HG02884 (cell line): ENCODE measurements around the gene PTPN21.
A peak's percentile ranks its signal among the peaks of the same experiment; 100 is the strongest.

ENCODE experiments used
- ATAC-seq: cut with Tn5 transposase; IDR thresholded peaks from one replicate; pipeline ENCODE4 v1.9.1; 2021; ENCODE audit warnings: mild to moderate bottlenecking, moderate library complexity; ENCODE audit not compliant: unreplicated experiment

PTPN21 gene

GRCh38 chr14:88507208-88507607 is 47.6 kb downstream of the PTPN21 start:
- ATAC-seq: no peak

- no peak for ATAC-seq
Observed at GRCh38 chr14:88505621-88506020, 49.2 kb downstream of the PTPN21 start.

GRCh38 chr14:88504602-88505001 is 50.2 kb downstream of the PTPN21 start:
- ATAC-seq: no peak

GRCh38 chr14:88503754-88504406 is 50.9 kb downstream of the PTPN21 start:
- ATAC-seq: no peak

DNA sequence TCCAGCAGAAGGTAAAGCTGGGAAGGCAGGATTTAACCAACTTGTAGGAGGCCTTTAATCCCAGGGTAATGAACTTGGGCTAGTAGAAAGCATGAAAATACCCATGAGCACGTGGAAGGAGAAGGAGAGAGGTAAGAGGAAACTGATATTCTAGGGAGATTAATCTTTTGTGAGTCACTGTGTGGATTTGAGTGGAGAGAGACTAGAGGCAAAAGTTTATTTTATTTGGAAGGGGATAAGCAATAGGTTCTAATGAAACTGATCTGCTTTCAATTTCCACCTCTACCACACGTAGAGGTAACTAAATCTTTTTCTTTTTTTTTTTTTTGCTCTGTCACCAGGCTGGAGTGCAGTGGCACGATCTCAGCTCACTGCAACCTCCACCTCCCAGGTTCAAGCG is 52.1 kb downstream of the PTPN21 start:
- ATAC-seq: no peak

- no peak for ATAC-seq
Observed at GRCh38 chr14:88500611-88501010, 54.2 kb downstream of the PTPN21 start.

DNA sequence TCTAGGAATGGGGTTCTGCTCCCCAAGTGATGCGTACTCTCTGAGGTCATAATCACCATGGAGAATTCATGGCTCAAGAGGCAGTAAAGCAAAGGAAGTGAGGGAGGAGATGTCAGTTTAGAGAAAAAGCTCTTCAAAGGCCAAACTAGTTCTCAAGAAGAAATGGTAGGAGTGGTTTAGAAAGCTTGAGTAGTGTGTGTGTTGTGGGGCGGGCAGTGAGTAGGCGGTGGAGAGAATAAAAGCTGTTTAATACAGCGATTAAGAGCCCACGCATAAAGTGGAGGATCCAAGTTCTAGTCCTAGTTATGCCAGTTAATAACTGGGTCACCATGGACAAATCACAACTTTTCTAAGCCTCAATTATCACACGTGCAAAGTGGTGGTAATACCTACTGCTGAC is 55.6 kb downstream of the PTPN21 start:
- ATAC-seq: no peak

GRCh38 chr14:88496414-88496813 is 58.4 kb downstream of the PTPN21 start:
- no peak for ATAC-seq

DNA sequence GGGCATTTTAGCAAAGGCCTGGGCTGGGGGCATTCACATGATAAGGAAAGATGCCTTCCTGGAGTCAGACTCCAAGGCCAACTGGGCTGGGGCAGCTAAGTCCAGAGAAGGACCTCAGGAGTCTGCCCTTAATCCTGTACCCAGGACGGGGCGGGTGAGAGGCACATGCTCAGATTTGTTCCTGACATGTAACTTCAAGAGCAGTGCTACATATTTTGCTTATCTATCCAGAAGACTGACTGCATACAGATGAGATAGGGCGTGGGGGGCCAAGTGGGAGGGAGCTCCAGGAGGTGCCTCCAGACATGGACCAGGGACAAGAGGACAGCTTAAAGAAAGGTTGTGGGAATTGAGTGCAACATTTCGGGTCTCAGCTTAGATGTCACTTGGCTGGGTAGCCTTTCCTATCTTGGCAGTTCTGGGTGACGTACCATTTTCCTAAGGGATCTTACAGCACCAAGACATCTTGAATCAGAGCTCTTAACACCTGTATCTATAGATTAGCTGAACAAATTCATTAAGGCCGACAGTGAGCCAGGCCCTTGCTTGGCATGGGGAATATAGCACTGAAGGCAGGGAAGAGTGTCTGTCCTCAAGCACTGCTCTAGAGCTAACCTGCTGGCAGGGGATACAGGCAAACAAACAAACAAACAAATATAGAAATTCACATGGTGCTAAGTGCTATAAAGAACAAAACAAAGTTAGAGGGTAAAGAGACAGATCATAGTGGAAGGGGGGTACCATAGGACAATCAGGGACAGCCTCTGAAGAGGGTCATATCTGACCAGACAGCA is 61.2 kb downstream of the PTPN21 start:
- ATAC-seq: no peak

GRCh38 chr14:88492272-88493089 is 62.3 kb downstream of the PTPN21 start:
- peak; percentile 92 for ATAC-seq

DNA sequence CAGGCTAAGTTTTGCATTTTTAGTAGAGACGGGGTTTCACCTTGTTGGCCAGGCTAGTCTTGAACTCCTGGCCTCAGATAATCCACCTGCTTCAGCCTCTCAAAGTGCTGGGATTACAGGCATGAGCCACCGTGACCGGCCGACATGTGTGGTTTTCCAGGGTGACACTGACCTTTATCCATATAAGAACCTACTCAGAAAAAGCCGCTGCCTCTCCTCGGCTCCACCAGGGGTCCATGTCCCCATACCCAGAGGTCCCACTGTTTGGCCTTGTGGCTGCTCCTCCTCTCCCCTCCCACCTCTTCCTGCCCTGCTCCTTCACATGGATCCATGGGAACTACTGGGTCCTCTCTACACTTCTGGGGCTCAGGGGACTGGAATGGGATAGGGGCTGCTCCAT is 64.6 kb downstream of the PTPN21 start:
- no peak for ATAC-seq

GRCh38 chr14:88488897-88489296 is 65.9 kb downstream of the PTPN21 start:
- no peak for ATAC-seq

GRCh38 chr14:88488081-88488480 is 66.7 kb downstream of the PTPN21 start:
- ATAC-seq: no peak

- ATAC-seq: no peak
Observed at GRCh38 chr14:88482524-88482923, 72.3 kb downstream of the PTPN21 start.

GRCh38 chr14:88481794-88482193 is 73.0 kb downstream of the PTPN21 start:
- no peak for ATAC-seq

DNA sequence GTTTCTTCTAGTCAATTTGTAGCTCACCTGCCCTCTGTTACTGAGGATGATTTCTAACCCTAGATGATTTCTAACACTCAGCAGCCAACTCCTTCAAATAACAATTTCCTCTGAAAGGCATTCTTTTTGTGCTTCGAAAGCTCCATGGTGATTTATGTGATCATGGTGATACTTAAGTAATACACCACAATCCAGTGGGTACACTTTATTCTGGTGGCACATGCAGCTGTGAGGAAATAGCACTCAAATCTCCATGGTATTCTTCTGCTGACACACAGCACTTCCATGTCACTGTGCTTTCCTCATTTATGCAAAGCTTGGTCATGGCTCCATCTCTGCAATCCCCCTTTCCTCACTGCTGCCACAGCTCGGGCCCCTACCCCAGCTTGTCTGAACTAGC is 73.7 kb downstream of the PTPN21 start:
- ATAC-seq: no peak

DNA sequence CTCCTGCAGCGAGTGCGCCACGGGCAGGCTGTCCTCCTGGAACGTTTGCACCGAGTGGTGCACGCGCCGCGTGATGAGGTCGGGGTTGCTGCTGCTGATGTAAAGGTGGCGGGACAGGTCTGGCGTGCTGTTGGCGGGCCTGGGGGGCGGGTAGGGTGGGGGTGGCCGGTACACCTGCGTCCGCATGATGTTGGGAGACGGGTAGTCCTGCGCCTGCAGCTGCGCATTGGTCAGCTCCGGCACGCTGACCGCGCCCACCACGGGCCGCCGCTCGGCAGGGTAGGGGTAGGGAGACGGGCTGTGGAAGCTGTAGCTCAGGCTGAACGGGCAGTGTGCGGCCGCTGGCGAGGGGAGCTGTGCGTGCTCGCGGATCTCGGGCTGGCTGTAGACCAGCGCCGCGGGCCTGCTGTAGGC is 75.2 kb downstream of the PTPN21 start:
- ATAC-seq: no peak

- no peak for ATAC-seq
Observed at GRCh38 chr14:88478931-88479330, 75.9 kb downstream of the PTPN21 start.

- no peak for ATAC-seq
Observed at GRCh38 chr14:88477513-88478250, 77.1 kb downstream of the PTPN21 start.

DNA sequence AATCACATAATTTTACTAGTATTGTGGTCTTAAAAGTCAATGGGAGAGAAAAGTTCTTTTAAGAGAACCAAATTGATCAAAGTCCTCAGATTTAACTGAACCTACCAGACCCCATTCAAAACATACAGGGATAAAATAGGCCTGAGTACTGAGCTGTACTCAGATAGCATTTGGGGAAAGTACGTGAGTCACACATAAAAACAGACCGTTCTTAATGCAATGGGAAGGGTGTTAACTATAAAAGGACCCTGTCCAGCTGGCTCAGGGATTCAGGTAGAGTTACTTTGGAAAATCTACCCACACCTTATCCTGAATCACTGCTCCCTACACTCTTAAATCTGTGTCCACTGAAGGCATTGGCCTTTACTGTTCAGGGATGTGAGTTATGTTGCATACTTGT is 78.0 kb downstream of the PTPN21 start:
- ATAC-seq: no peak

GRCh38 chr14:88476214-88476774 is 78.5 kb downstream of the PTPN21 start:
- ATAC-seq: no peak
